ENCODE data around the gene KAT2B. TPM values are rescaled to one million over a fixed set of nuclear protein-coding genes. Genes with fewer than 3 reads are reported as not detected.

KAT2B gene
- total RNA-seq, 8 experiments from 2014 or later, result 7.2 to 25.6 (median 10.0) TPM

GRCh38 chr3:20073683-20074082, 33.4 kb downstream of the KAT2B start:
- in situ Hi-C loops (cut with MboI; ENCODE audit: low pct_unique_long_range_greater_than_20kb in 2 of 9, low sequenced_read_pairs in 9 of 9, unreplicated experiment in 9 of 9), result no loop called here
- peak in 2 of 8 experiments; percentile 24 to 25 for ATAC-seq (replicated peaks in 6 of 8)
- 45 to 97% (median 62%) methylated on average over 1 to 4 of the region's 4 CpGs for WGBS, 10 experiments
- Histone ChIP-seq H3K4me1 (replicated peaks in 1 of 2) (peaks cover 11 to 25% of the 10 kb centered on the region in 2 donors), H3K4me3 (no peak overlapping the region), H3K27ac (no peak overlapping the region)

GRCh38 chr3:20074226-20075063, 34.2 kb downstream of the KAT2B start:
- in situ Hi-C loops (cut with MboI; ENCODE audit: low pct_unique_long_range_greater_than_20kb in 2 of 9, low sequenced_read_pairs in 9 of 9, unreplicated experiment in 9 of 9), result no loop called here
- ATAC-seq (replicated peaks in 6 of 8), result no peak
- Histone ChIP-seq H3K4me3 (no peak overlapping the region), H3K27ac (no peak overlapping the region), H3K4me1 (replicated peaks in 1 of 2) (peaks cover 11 to 25% of the 10 kb centered on the region in 2 donors)
- WGBS, 10 experiments, result 60 to 100% (median 100%) methylated on average over 1 to 2 of the region's 6 CpGs; no CpG with 5 or more reads in 3 of the 10 experiments

GRCh38 chr3:20075197-20075596, 35.0 kb downstream of the KAT2B start:
- no peak for ATAC-seq (replicated peaks in 6 of 8)
- in situ Hi-C loops (cut with MboI; ENCODE audit: low pct_unique_long_range_greater_than_20kb in 2 of 9, low sequenced_read_pairs in 9 of 9, unreplicated experiment in 9 of 9), result no loop called here
- H3K4me3 ChIP-seq, result no peak overlapping the region
- no peak overlapping the region for H3K27ac ChIP-seq
- WGBS, 10 experiments, result 91 to 100% (median 96%) methylated on average over 2 to 5 of the region's 5 CpGs; no CpG with 5 or more reads in 6 of the 10 experiments
- H3K4me1 ChIP-seq (replicated peaks in 1 of 2), result peaks cover 11 to 25% of the 10 kb centered on the region in 2 donors

GRCh38 chr3:20076296-20076997, 36.2 kb downstream of the KAT2B start:
- ATAC-seq (replicated peaks in 6 of 8), result no peak
- in situ Hi-C loops (cut with MboI; ENCODE audit: low pct_unique_long_range_greater_than_20kb in 2 of 9, low sequenced_read_pairs in 9 of 9, unreplicated experiment in 9 of 9), result no loop called here
- H3K4me3 ChIP-seq, result no peak overlapping the region
- no peak overlapping the region for H3K27ac ChIP-seq
- 71 to 93% (median 84%) methylated on average over 2 to 6 of the region's 6 CpGs for WGBS, 10 experiments
- H3K4me1 ChIP-seq (replicated peaks in 1 of 2), result peaks cover 11 to 31% of the 10 kb centered on the region in 2 donors

- Histone ChIP-seq H3K4me1 (replicated peaks in 1 of 2) (peaks cover 11 to 28% of the 10 kb centered on the region in 2 donors), H3K4me3 (no peak overlapping the region), H3K27ac (no peak overlapping the region)
- ATAC-seq (replicated peaks in 6 of 8), result peak in 1 of 8 experiments; percentile 56
- 71 to 100% (median 86%) methylated on average over 1 of the region's 1 CpG; no CpG with 5 or more reads in 7 of the 10 experiments for WGBS, 10 experiments
- in situ Hi-C loops (cut with MboI; ENCODE audit: low pct_unique_long_range_greater_than_20kb in 2 of 9, low sequenced_read_pairs in 9 of 9, unreplicated experiment in 9 of 9), result no loop called here
Observed at GRCh38 chr3:20077068-20077467, 36.8 kb downstream of the KAT2B start.

- H3K4me3 ChIP-seq, result no peak overlapping the region
- in situ Hi-C loops (cut with MboI; ENCODE audit: low pct_unique_long_range_greater_than_20kb in 2 of 9, low sequenced_read_pairs in 9 of 9, unreplicated experiment in 9 of 9), result no loop called here
- peak in 1 of 8 experiments; percentile 58 for ATAC-seq (replicated peaks in 6 of 8)
- WGBS, 10 experiments, result 86 to 100% (median 92%) methylated on average over 1 to 9 of the region's 9 CpGs; no CpG with 5 or more reads in 2 of the 10 experiments
- no peak overlapping the region for H3K27ac ChIP-seq
- peaks cover 7 to 21% of the 10 kb centered on the region in 2 donors for H3K4me1 ChIP-seq (replicated peaks in 1 of 2)
Observed at GRCh38 chr3:20078194-20078714, 38.0 kb downstream of the KAT2B start.

GRCh38 chr3:20079621-20080020, 39.4 kb downstream of the KAT2B start:
- WGBS, 10 experiments, result 55 to 100% (median 87%) methylated on average over 2 to 4 of the region's 5 CpGs; no CpG with 5 or more reads in 1 of the 10 experiments
- peaks cover 4 to 16% of the 10 kb centered on the region in 2 donors for H3K4me1 ChIP-seq (replicated peaks in 1 of 2)
- no peak for ATAC-seq (replicated peaks in 6 of 8)
- in situ Hi-C loops (cut with MboI; ENCODE audit: low pct_unique_long_range_greater_than_20kb in 2 of 9, low sequenced_read_pairs in 9 of 9, unreplicated experiment in 9 of 9), result no loop called here
- H3K4me3 ChIP-seq, result no peak overlapping the region
- H3K27ac ChIP-seq, result no peak overlapping the region

- H3K4me3 ChIP-seq, result no peak overlapping the region
- peaks cover 4 to 16% of the 10 kb centered on the region in 2 donors for H3K4me1 ChIP-seq (replicated peaks in 1 of 2)
- in situ Hi-C loops (cut with MboI; ENCODE audit: low pct_unique_long_range_greater_than_20kb in 2 of 9, low sequenced_read_pairs in 9 of 9, unreplicated experiment in 9 of 9), result no loop called here
- H3K27ac ChIP-seq, result no peak overlapping the region
- ATAC-seq (replicated peaks in 6 of 8), result peak in 5 of 8 experiments; percentile 78 to 99 (median 87)
- WGBS, 10 experiments, result 6 to 83% (median 46%) methylated on average over 1 to 5 of the region's 8 CpGs; no CpG with 5 or more reads in 2 of the 10 experiments
Observed at GRCh38 chr3:20080956-20081554, 40.8 kb downstream of the KAT2B start.

- Histone ChIP-seq H3K4me1 (replicated peaks in 1 of 2) (peaks cover 0 to 13% of the 10 kb centered on the region in 2 donors), H3K27ac (no peak overlapping the region), H3K4me3 (no peak overlapping the region)
- no peak for ATAC-seq (replicated peaks in 6 of 8)
- in situ Hi-C loops (cut with MboI; ENCODE audit: low pct_unique_long_range_greater_than_20kb in 2 of 9, low sequenced_read_pairs in 9 of 9, unreplicated experiment in 9 of 9), result no loop called here
Observed at GRCh38 chr3:20083253-20083652, 43.0 kb downstream of the KAT2B start.

GRCh38 chr3:20083953-20084352, 43.7 kb downstream of the KAT2B start:
- no peak for ATAC-seq (replicated peaks in 6 of 8)
- no peak overlapping the region for H3K4me3 ChIP-seq
- in situ Hi-C loops (cut with MboI; ENCODE audit: low pct_unique_long_range_greater_than_20kb in 2 of 9, low sequenced_read_pairs in 9 of 9, unreplicated experiment in 9 of 9), result no loop called here
- H3K27ac ChIP-seq, result no peak overlapping the region
- WGBS, 10 experiments, result 53 to 100% (median 90%) methylated on average over 1 to 2 of the region's 2 CpGs; no CpG with 5 or more reads in 1 of the 10 experiments
- peaks cover 0 to 13% of the 10 kb centered on the region in 2 donors for H3K4me1 ChIP-seq (replicated peaks in 1 of 2)

GRCh38 chr3:20091331-20092047, 51.2 kb downstream of the KAT2B start:
- in situ Hi-C loops (cut with MboI; ENCODE audit: low pct_unique_long_range_greater_than_20kb in 2 of 9, low sequenced_read_pairs in 9 of 9, unreplicated experiment in 9 of 9), result no loop called here
- H3K27ac ChIP-seq, result no peak overlapping the region
- H3K4me3 ChIP-seq, result no peak overlapping the region
- no peak for ATAC-seq (replicated peaks in 6 of 8)
- WGBS, 10 experiments, result 36 to 100% (median 88%) methylated on average over 1 to 2 of the region's 2 CpGs
- H3K4me1 ChIP-seq (replicated peaks in 1 of 2), result no peaks in the 10 kb centered on the region

GRCh38 chr3:20095470-20095869, 55.2 kb downstream of the KAT2B start:
- peak in 3 of 8 experiments; percentile 97 to 98 (median 98) for ATAC-seq (replicated peaks in 6 of 8)
- Histone ChIP-seq H3K4me3 (no peak overlapping the region), H3K4me1 (replicated peaks in 1 of 2) (no peaks in the 10 kb centered on the region), H3K27ac (no peak overlapping the region)
- 34 to 100% (median 87%) methylated on average over 1 to 4 of the region's 4 CpGs for WGBS, 10 experiments
- in situ Hi-C loops (cut with MboI; ENCODE audit: low pct_unique_long_range_greater_than_20kb in 2 of 9, low sequenced_read_pairs in 9 of 9, unreplicated experiment in 9 of 9), result no loop called here
